Neuronal stem cell (in vitro differentiated cells): ENCODE data around the gene PDSS1.

ENCODE experiments used
- DNase-seq: peaks from one replicate; pipeline ENCODE4 v3.0.0-alpha.2; 2013; ENCODE audit warnings: low spot score
- H2AFZ ChIP-seq: one replicate; pipeline ENCODE4 v1.6.1; 2013; ENCODE audit warnings: mild to moderate bottlenecking, low read length, inconsistent platforms
- H2AK5ac ChIP-seq: 2 replicates; pipeline ENCODE4 v1.6.1; 2013; ENCODE audit warnings: low read depth, mild to moderate bottlenecking, inconsistent platforms, low read length, moderate library complexity, mixed read lengths
- H2BK120ac ChIP-seq: 2 replicates; pipeline ENCODE4 v1.6.1; 2013; ENCODE audit warnings: low read depth, mild to moderate bottlenecking, inconsistent platforms, low read length, moderate library complexity, mixed read lengths
- H2BK12ac ChIP-seq: one replicate; pipeline ENCODE4 v1.6.1; 2013; ENCODE audit warnings: low read length, inconsistent platforms
- H2BK15ac ChIP-seq: 2 replicates; pipeline ENCODE4 v1.6.1; 2013; ENCODE audit warnings: mild to moderate bottlenecking, low read length, inconsistent platforms, mixed read lengths
- H2BK5ac ChIP-seq: one replicate; pipeline ENCODE4 v1.6.1; 2013; ENCODE audit warnings: inconsistent platforms, mild to moderate bottlenecking, low read length, moderate library complexity
- H3K14ac ChIP-seq: one replicate; pipeline ENCODE4 v1.6.1; 2013; ENCODE audit warnings: low read length, inconsistent platforms
- H3K18ac ChIP-seq: 2 replicates; pipeline ENCODE4 v1.6.1; 2013; ENCODE audit warnings: low read length, inconsistent platforms
- H3K23ac ChIP-seq: 2 replicates; pipeline ENCODE4 v1.6.1; 2013; ENCODE audit warnings: low read depth, mild to moderate bottlenecking, mixed read lengths, low read length, inconsistent platforms; ENCODE audit not compliant: poor library complexity
- H3K27ac ChIP-seq: replicated peaks from 3 replicates; pipeline ENCODE4 v1.5.1; 2013; ENCODE audit warnings: low read length, inconsistent platforms
- H3K27me3 ChIP-seq, 3 experiments: 2 replicates each; pipeline ENCODE4 v1.6.1; 2013; ENCODE audit warnings: low read length in 3 of 3, mild to moderate bottlenecking in 2 of 3, inconsistent platforms in 1 of 3, low read depth in 1 of 3, mixed read lengths in 1 of 3, moderate library complexity in 1 of 3; ENCODE audit not compliant: control insufficient read depth in 3 of 3, insufficient read depth in 3 of 3
- H3K36me3 ChIP-seq, 2 donors: replicated peaks in 1 of 2; 2 replicates each; pipeline ENCODE4 v1.6.1; 2013; ENCODE audit warnings: low read length in 2 of 2; ENCODE audit not compliant: control insufficient read depth in 2 of 2, insufficient read depth in 2 of 2
- H3K4ac ChIP-seq: 2 replicates; pipeline ENCODE4 v1.6.1; 2013; ENCODE audit warnings: inconsistent platforms, mild to moderate bottlenecking, low read length, moderate library complexity
- H3K4me1 ChIP-seq, 2 donors: 1 replicate in 1 of 2; 2 replicates in 1 of 2; pipeline ENCODE4 v1.6.1; 2013; ENCODE audit warnings: low read length in 2 of 2, low read depth in 1 of 2; ENCODE audit not compliant: control insufficient read depth in 2 of 2, insufficient read depth in 1 of 2
- H3K4me2 ChIP-seq: one replicate; pipeline ENCODE4 v1.6.1; 2013; ENCODE audit warnings: mild to moderate bottlenecking, low read length, inconsistent platforms; ENCODE audit not compliant: insufficient read depth, poor library complexity, severe bottlenecking
- H3K4me3 ChIP-seq, 2 donors: 2 replicates each; pipeline ENCODE4 v1.5.1; 2013; ENCODE audit warnings: low read length in 2 of 2, mild to moderate bottlenecking in 2 of 2, inconsistent platforms in 1 of 2, moderate library complexity in 1 of 2
- H3K79me1 ChIP-seq: one replicate; pipeline ENCODE4 v1.6.1; 2013; ENCODE audit warnings: low read depth, mild to moderate bottlenecking, inconsistent platforms, low read length, moderate library complexity
- H3K9ac ChIP-seq: one replicate; pipeline ENCODE4 v1.6.1; 2013; ENCODE audit warnings: mild to moderate bottlenecking, low read depth, low read length, inconsistent platforms; ENCODE audit not compliant: poor library complexity
- H3K9me3 ChIP-seq, 2 donors: replicated peaks in 1 of 2; 2 replicates each; pipeline versions ENCODE3 to v1.6.1; 2013; ENCODE audit warnings: low read length in 2 of 2, mild to moderate bottlenecking in 2 of 2, inconsistent platforms in 1 of 2, low read depth in 1 of 2, mixed read lengths in 1 of 2, moderate library complexity in 1 of 2; ENCODE audit not compliant: control insufficient read depth in 2 of 2, insufficient read depth in 1 of 2
- H4K8ac ChIP-seq: one replicate; pipeline ENCODE4 v1.6.1; 2013; ENCODE audit warnings: low read depth, mild to moderate bottlenecking, inconsistent platforms, low read length, moderate library complexity
- H4K91ac ChIP-seq: one replicate; pipeline ENCODE4 v1.6.1; 2013; ENCODE audit warnings: low read length, low read depth, mild to moderate bottlenecking, inconsistent platforms; ENCODE audit not compliant: poor library complexity
- WGBS, 2 donors: extraction: QIAGEN DNeasy Blood & Tissue Kit; methylation state at CpG; one replicate each; pipeline ENCODE4 v1.1.7; 2013; ENCODE audit warnings: missing lambda C conversion rate in 2 of 2, mixed read lengths in 1 of 2; ENCODE audit not compliant: insufficient read length in 2 of 2, insufficient replicate concordance in 1 of 2; ENCODE audit errors: extremely low coverage in 2 of 2; 5-methylcytosine and 5-hydroxymethylcytosine counted together

The PDSS1 gene

GRCh38 chr10:26737730-26738129, 40.2 kb downstream of the PDSS1 start:
- peaks cover 7 to 13% of the 10 kb centered on the region in 2 donors for H3K4me1 ChIP-seq
- peaks cover 9 to 78% of the 10 kb centered on the region in 2 donors for H3K36me3 ChIP-seq
- H2BK120ac ChIP-seq: no peak overlapping the region
- no peak overlapping the region for H3K23ac ChIP-seq
- H2BK5ac ChIP-seq: no peak overlapping the region
- DNase-seq: no peak
- no peak overlapping the region for H3K4me3 ChIP-seq
- no peak overlapping the region for H3K14ac ChIP-seq
- no peak overlapping the region for H4K8ac ChIP-seq
- WGBS, 2 donors: no CpG with 5 or more reads among the region's 1 CpG
- no peak overlapping the region for H3K4me2 ChIP-seq
- no peaks in the 10 kb centered on the region for H3K27me3 ChIP-seq
- H2AK5ac ChIP-seq: no peak overlapping the region
- no peak overlapping the region for H3K4ac ChIP-seq
- no peak overlapping the region for H3K9ac ChIP-seq
- H4K91ac ChIP-seq: no peak overlapping the region
- H3K18ac ChIP-seq: no peak overlapping the region
- H2AFZ ChIP-seq: no peak overlapping the region
- H2BK12ac ChIP-seq: no peak overlapping the region
- no peaks in the 10 kb centered on the region for H3K9me3 ChIP-seq
- H3K27ac ChIP-seq: no peak overlapping the region
- H2BK15ac ChIP-seq: no peak overlapping the region
- no peaks in the 10 kb centered on the region for H3K79me1 ChIP-seq

- no peak overlapping the region for H2AFZ ChIP-seq
- no peak overlapping the region for H2BK15ac ChIP-seq
- no peak overlapping the region for H3K23ac ChIP-seq
- H3K36me3 ChIP-seq: peaks cover 10 to 81% of the 10 kb centered on the region in 2 donors
- no peak overlapping the region for H2BK5ac ChIP-seq
- no peak overlapping the region for H3K14ac ChIP-seq
- H3K4me2 ChIP-seq: no peak overlapping the region
- no peak overlapping the region for H2BK120ac ChIP-seq
- H3K79me1 ChIP-seq: no peaks in the 10 kb centered on the region
- WGBS, 2 donors: no CpG with 5 or more reads among the region's 5 CpGs
- H2AK5ac ChIP-seq: no peak overlapping the region
- DNase-seq: no peak
- H3K9me3 ChIP-seq: no peaks in the 10 kb centered on the region
- no peak overlapping the region for H3K18ac ChIP-seq
- H2BK12ac ChIP-seq: no peak overlapping the region
- no peak overlapping the region for H3K9ac ChIP-seq
- H3K4me3 ChIP-seq: no peak overlapping the region
- peaks cover 7 to 13% of the 10 kb centered on the region in 2 donors for H3K4me1 ChIP-seq
- H4K91ac ChIP-seq: no peak overlapping the region
- no peak overlapping the region for H3K4ac ChIP-seq
- no peaks in the 10 kb centered on the region for H3K27me3 ChIP-seq
- H3K27ac ChIP-seq: no peak overlapping the region
- no peak overlapping the region for H4K8ac ChIP-seq
Measured at GRCh38 chr10:26738301-26738911, 40.9 kb downstream of the PDSS1 start.

- Histone ChIP-seq H2BK120ac (no peak overlapping the region), H2AK5ac (no peak overlapping the region), H4K8ac (no peak overlapping the region), H3K4me3 (no peak overlapping the region), H3K4me2 (no peak overlapping the region), H2BK15ac (no peak overlapping the region), H3K27ac (no peak overlapping the region), H3K9ac (no peak overlapping the region), H3K18ac (no peak overlapping the region), H3K9me3 (no peaks in the 10 kb centered on the region), H3K14ac (no peak overlapping the region), H3K4ac (no peak overlapping the region), H3K36me3 (peaks cover 10 to 86% of the 10 kb centered on the region in 2 donors), H3K4me1 (peaks cover 4 to 8% of the 10 kb centered on the region in 2 donors), H4K91ac (no peak overlapping the region), H2AFZ (no peak overlapping the region), H3K23ac (no peak overlapping the region), H2BK5ac (no peak overlapping the region), H3K79me1 (no peaks in the 10 kb centered on the region), H3K27me3 (no peaks in the 10 kb centered on the region), H2BK12ac (no peak overlapping the region)
- WGBS, 2 donors: no CpG with 5 or more reads among the region's 6 CpGs
- DNase-seq: no peak
Measured at GRCh38 chr10:26739071-26739631, 41.6 kb downstream of the PDSS1 start.

GRCh38 chr10:26741368-26741767, 43.9 kb downstream of the PDSS1 start:
- Histone ChIP-seq H4K8ac (no peak overlapping the region), H3K27ac (no peak overlapping the region), H2BK12ac (no peak overlapping the region), H2AK5ac (no peak overlapping the region), H2BK5ac (no peak overlapping the region), H3K4ac (no peak overlapping the region), H3K79me1 (no peaks in the 10 kb centered on the region), H2AFZ (no peak overlapping the region), H3K4me2 (no peak overlapping the region), H3K4me1 (no peaks in the 10 kb centered on the region), H3K27me3 (no peaks in the 10 kb centered on the region), H3K4me3 (no peak overlapping the region), H2BK15ac (no peak overlapping the region), H3K18ac (no peak overlapping the region), H3K23ac (no peak overlapping the region), H3K9ac (no peak overlapping the region), H3K14ac (no peak overlapping the region), H3K9me3 (no peaks in the 10 kb centered on the region), H2BK120ac (no peak overlapping the region), H4K91ac (no peak overlapping the region), H3K36me3 (peaks cover 5 to 92% of the 10 kb centered on the region in 2 donors)
- WGBS, 2 donors: no CpG with 5 or more reads among the region's 4 CpGs
- DNase-seq: no peak
